ENCODE results near the gene MRC2. TPM values are rescaled to one million over a fixed set of nuclear protein-coding genes. Genes with fewer than 3 reads are reported as not detected.
"Not testable (repeated sequence)": the region's sequence is repeated elsewhere in the genome, so short reads cannot be mapped to it uniquely, and the experiment has no call there.

Gene MRC2
- polyA plus RNA-seq, 3 donors: 0.04 TPM; not detected in 2

- no peaks in the 10 kb centered on the region for H3K9me3 ChIP-seq (replicated peaks in 1 of 2; ENCODE audit: control insufficient read depth in 1 of 2, insufficient read depth in 1 of 2, low read length in 2 of 2)
- no peak for DNase-seq
- 100% methylated on average over 2 of the region's 7 CpGs for WGBS (ENCODE audit: insufficient coverage)
- H2AFZ ChIP-seq (ENCODE audit: insufficient read depth, low read depth, low read length, poor library complexity, severe bottlenecking): no peak overlapping the region
- H4K20me1 ChIP-seq (ENCODE audit: insufficient read depth, low read length): no peaks in the 10 kb centered on the region
- no peaks in the 10 kb centered on the region for H3K4me1 ChIP-seq (ENCODE audit: control insufficient read depth in 1 of 2, insufficient read depth in 2 of 2, low read length in 2 of 2)
- intact Hi-C loops (cut with micrococcal nuclease): no loop called here
- peaks cover 62 to 86% of the 10 kb centered on the region in 2 donors for H3K36me3 Mint-ChIP-seq
- H3K4me1 Mint-ChIP-seq: no peaks in the 10 kb centered on the region
- no peaks in the 10 kb centered on the region for H3K79me2 ChIP-seq (ENCODE audit: insufficient read depth, low read length)
- no peak overlapping the region for H3K9ac ChIP-seq (ENCODE audit: insufficient read depth, low read length, poor library complexity, severe bottlenecking)
- peak overlapping the region in 2 of 7 donors; percentile 37 to 58 for H3K27ac Mint-ChIP-seq
- H3K4me2 ChIP-seq (replicated peaks; ENCODE audit: extremely low read depth, low read length, poor library complexity, severe bottlenecking): no peak overlapping the region
- H3K4me3 Mint-ChIP-seq: no peak overlapping the region
- peaks cover 72 to 92% of the 10 kb centered on the region in 2 donors for H3K36me3 ChIP-seq (replicated peaks in 1 of 2; ENCODE audit: control insufficient read depth in 1 of 2, insufficient read depth in 2 of 2, low read length in 2 of 2)
- H3K4me3 ChIP-seq (replicated peaks in 1 of 3; ENCODE audit: low read depth in 2 of 3, low read length in 3 of 3): no peak overlapping the region
- peaks cover 0 to 2% (median 0%) of the 10 kb centered on the region in 3 donors for H3K27me3 Mint-ChIP-seq (ENCODE audit: low read depth in 3 of 3)
- H3K27ac ChIP-seq (ENCODE audit: low read depth in 1 of 2, low read length in 2 of 2): no peak overlapping the region
- no peaks in the 10 kb centered on the region for H3K27me3 ChIP-seq (ENCODE audit: control insufficient read depth in 2 of 2, insufficient read depth in 2 of 2, low read length in 2 of 2)
- H3K9me3 Mint-ChIP-seq: peaks cover 0 to 2% (median 0%) of the 10 kb centered on the region in 7 donors
- TF ChIP-seq, protein P1, sequence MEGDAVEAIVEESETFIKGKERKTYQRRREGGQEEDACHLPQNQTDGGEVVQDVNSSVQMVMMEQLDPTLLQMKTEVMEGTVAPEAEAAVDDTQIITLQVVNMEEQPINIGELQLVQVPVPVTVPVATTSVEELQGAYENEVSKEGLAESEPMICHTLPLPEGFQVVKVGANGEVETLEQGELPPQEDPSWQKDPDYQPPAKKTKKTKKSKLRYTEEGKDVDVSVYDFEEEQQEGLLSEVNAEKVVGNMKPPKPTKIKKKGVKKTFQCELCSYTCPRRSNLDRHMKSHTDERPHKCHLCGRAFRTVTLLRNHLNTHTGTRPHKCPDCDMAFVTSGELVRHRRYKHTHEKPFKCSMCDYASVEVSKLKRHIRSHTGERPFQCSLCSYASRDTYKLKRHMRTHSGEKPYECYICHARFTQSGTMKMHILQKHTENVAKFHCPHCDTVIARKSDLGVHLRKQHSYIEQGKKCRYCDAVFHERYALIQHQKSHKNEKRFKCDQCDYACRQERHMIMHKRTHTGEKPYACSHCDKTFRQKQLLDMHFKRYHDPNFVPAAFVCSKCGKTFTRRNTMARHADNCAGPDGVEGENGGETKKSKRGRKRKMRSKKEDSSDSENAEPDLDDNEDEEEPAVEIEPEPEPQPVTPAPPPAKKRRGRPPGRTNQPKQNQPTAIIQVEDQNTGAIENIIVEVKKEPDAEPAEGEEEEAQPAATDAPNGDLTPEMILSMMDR (IDR thresholded peaks at IDR 0.05): no peak
Measured at GRCh38 chr17:62588109-62588508, 39.4 kb upstream of the MRC2 start.

DNA sequence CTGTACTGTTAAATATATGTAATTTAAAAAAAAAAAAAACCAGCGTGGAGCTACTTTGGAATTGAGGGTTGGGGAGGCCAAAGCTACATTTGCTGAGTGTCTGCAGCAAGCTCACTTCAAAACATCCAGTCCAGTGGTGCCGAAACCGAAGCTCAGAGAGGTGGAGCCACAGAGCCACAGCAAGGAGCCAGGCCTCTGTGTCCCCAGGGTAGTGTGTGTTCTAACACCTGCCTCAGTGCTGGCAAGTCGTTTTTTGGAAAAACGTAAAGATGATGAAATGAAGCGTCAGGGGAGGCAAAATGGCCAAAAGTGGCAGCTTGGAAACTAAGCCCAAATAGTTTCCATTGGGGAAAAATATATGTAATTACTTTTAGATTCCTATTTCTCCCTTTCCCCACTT is 36.1 kb upstream of the MRC2 start:
- Histone ChIP-seq H3K4me2 (replicated peaks; ENCODE audit: extremely low read depth, low read length, poor library complexity, severe bottlenecking) (no peak overlapping the region), H2AFZ (ENCODE audit: insufficient read depth, low read depth, low read length, poor library complexity, severe bottlenecking) (no peak overlapping the region), H3K36me3 (replicated peaks in 1 of 2; ENCODE audit: control insufficient read depth in 1 of 2, insufficient read depth in 2 of 2, low read length in 2 of 2) (peaks cover 72 to 91% of the 10 kb centered on the region in 2 donors), H3K4me1 (ENCODE audit: control insufficient read depth in 1 of 2, insufficient read depth in 2 of 2, low read length in 2 of 2) (no peaks in the 10 kb centered on the region), H3K9ac (ENCODE audit: insufficient read depth, low read length, poor library complexity, severe bottlenecking) (no peak overlapping the region), H4K20me1 (ENCODE audit: insufficient read depth, low read length) (no peaks in the 10 kb centered on the region), H3K79me2 (ENCODE audit: insufficient read depth, low read length) (no peaks in the 10 kb centered on the region), H3K9me3 (replicated peaks in 1 of 2; ENCODE audit: control insufficient read depth in 1 of 2, insufficient read depth in 1 of 2, low read length in 2 of 2) (peaks cover 14 to 17% of the 10 kb centered on the region in 2 donors), H3K4me3 (replicated peaks in 1 of 3; ENCODE audit: low read depth in 2 of 3, low read length in 3 of 3) (no peak overlapping the region), H3K27me3 (ENCODE audit: control insufficient read depth in 2 of 2, insufficient read depth in 2 of 2, low read length in 2 of 2) (no peaks in the 10 kb centered on the region), H3K27ac (ENCODE audit: low read depth in 1 of 2, low read length in 2 of 2) (no peak overlapping the region)
- intact Hi-C loops (cut with micrococcal nuclease): no loop called here
- Mint-ChIP-seq H3K36me3 (peaks cover 51 to 86% of the 10 kb centered on the region in 2 donors), H3K9me3 (peaks cover 2 to 12% (median 6%) of the 10 kb centered on the region in 7 donors), H3K4me1 (no peaks in the 10 kb centered on the region), H3K27me3 (ENCODE audit: low read depth in 3 of 3) (no peaks in the 10 kb centered on the region), H3K4me3 (no peak overlapping the region), H3K27ac (peak overlapping the region in 5 of 7 donors; percentile 30 to 82 (median 72))
- no peak for DNase-seq
- TF ChIP-seq, protein P1 (IDR thresholded peaks at IDR 0.05): no peak
- 90% methylated on average over 2 of the region's 6 CpGs for WGBS (ENCODE audit: insufficient coverage)

- H3K4me2 ChIP-seq (replicated peaks; ENCODE audit: extremely low read depth, low read length, poor library complexity, severe bottlenecking); H3K27me3 ChIP-seq (ENCODE audit: control insufficient read depth in 2 of 2, insufficient read depth in 2 of 2, low read length in 2 of 2); DNase-seq; intact Hi-C loops (cut with micrococcal nuclease); H3K4me1 Mint-ChIP-seq; H3K4me3 Mint-ChIP-seq; H2AFZ ChIP-seq (ENCODE audit: insufficient read depth, low read depth, low read length, poor library complexity, severe bottlenecking); H3K27me3 Mint-ChIP-seq (ENCODE audit: low read depth in 3 of 3); H3K4me3 ChIP-seq (replicated peaks in 1 of 3; ENCODE audit: low read depth in 2 of 3, low read length in 3 of 3); H3K4me1 ChIP-seq (ENCODE audit: control insufficient read depth in 1 of 2, insufficient read depth in 2 of 2, low read length in 2 of 2); H3K27ac ChIP-seq (ENCODE audit: low read depth in 1 of 2, low read length in 2 of 2); H3K9ac ChIP-seq (ENCODE audit: insufficient read depth, low read length, poor library complexity, severe bottlenecking); H3K79me2 ChIP-seq (ENCODE audit: insufficient read depth, low read length); H4K20me1 ChIP-seq (ENCODE audit: insufficient read depth, low read length): not testable (repeated sequence)
- Histone ChIP-seq H3K36me3 (replicated peaks in 1 of 2; ENCODE audit: control insufficient read depth in 1 of 2, insufficient read depth in 2 of 2, low read length in 2 of 2) (peaks cover 73 to 91% of the 10 kb centered on the region in 2 donors), H3K9me3 (replicated peaks in 1 of 2; ENCODE audit: control insufficient read depth in 1 of 2, insufficient read depth in 1 of 2, low read length in 2 of 2) (peaks cover 14 to 17% of the 10 kb centered on the region in 2 donors)
- WGBS (ENCODE audit: insufficient coverage): no CpG with 5 or more reads among the region's 11 CpGs
- peak overlapping the region in 1 of 7 donors; percentile 32 for H3K27ac Mint-ChIP-seq
- H3K9me3 Mint-ChIP-seq: peaks cover 2 to 13% (median 6%) of the 10 kb centered on the region in 7 donors
- H3K36me3 Mint-ChIP-seq: peaks cover 53 to 86% of the 10 kb centered on the region in 2 donors
Measured at GRCh38 chr17:62591822-62592221, 35.6 kb upstream of the MRC2 start.
